Sciatic nerve (tissue), 2 donors: Measurements from ENCODE around the gene TNN. TPM values are rescaled to one million over a fixed set of nuclear protein-coding genes. Genes with fewer than 3 reads are reported as not detected.

ENCODE experiments used
- ATAC-seq: fragments of 200-7000 bp; cut with Tn5 transposase; one replicate; pipeline ENCODE4 v1.9.1; 2020; ENCODE audit warnings: mild to moderate bottlenecking, moderate library complexity
- DNase-seq: peaks from one replicate; pipeline ENCODE4 v3.0.0-alpha.2; 2020; ENCODE audit warnings: low spot score
- intact Hi-C: fragments of 100-400 bp; cut with DNase I; formaldehyde crosslinking; loops from one replicate; pipeline ENCODE4 v1.14.2; 2022
- total RNA-seq: library from RNA; stranded (reverse); fragmentation: NEBNext Ultra II Directional; extraction: Animal tissue kit (Norgen Biotek cat#: 25700); gene quantifications from one replicate; pipeline ENCODE4 v1.2.1, GENCODE V29; 2021
- donor health status: DM: no; HTN: no; CAD: no.
- donor health status: DM: no; HTN: no; CAD: no.

TNN gene
- total RNA-seq, 1 donor from 2014 or later: 1.1 TPM

DNA sequence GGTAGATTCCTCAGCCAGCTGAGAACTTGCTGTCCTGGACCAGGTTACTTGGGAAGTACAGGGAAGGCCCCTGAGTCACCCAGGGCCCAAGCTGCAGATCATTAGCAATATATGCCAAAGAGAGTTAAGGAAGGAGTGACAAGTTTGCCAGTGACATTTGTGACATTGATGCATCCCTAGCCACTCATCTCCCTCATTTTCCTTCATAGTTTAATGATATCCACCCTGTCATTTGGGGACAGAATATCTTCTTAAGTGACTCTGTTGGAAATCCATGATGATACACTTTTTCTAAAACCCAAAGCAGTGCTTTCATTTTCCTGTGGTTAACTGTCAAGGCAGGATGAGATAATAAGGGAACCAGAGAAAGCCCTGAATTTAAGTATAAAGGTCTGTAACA, 3.2 kb downstream of the TNN start:
- intact Hi-C loops: no loop called here
- DNase-seq (no peak), ATAC-seq (no peak)

DNA sequence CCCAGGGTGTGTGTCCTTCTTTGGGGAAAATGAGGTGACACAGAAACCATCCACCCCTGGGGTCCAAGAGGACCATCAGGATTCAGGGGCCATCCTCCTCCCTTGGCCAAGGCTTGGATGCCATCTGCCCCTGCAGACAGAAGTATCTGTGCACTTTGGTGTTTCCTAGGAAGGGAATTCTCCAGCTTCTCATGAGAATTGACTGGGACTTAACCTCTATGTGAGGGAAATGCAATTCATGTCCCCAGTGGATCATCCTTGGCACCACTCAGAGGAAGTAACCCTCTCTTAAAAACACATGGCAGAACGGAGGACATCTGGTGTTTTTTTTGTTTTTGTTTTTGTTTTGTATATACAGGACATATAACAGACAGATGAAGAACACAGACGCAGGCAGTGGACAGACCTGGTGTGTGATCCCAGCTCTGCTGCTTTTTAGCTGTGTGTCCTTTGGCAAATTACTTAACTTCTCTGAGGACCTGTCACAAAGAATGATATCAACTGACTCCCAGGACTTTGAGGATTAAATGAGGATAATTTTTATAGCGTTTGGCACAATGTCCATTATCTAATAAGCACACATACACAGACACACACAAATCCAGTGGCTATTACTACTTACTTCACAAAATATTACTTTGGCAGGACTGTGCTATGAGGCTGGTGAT, 3.8 kb downstream of the TNN start:
- intact Hi-C loops: no loop called here
- DNase-seq (no peak), ATAC-seq (peak; percentile 27)

DNA sequence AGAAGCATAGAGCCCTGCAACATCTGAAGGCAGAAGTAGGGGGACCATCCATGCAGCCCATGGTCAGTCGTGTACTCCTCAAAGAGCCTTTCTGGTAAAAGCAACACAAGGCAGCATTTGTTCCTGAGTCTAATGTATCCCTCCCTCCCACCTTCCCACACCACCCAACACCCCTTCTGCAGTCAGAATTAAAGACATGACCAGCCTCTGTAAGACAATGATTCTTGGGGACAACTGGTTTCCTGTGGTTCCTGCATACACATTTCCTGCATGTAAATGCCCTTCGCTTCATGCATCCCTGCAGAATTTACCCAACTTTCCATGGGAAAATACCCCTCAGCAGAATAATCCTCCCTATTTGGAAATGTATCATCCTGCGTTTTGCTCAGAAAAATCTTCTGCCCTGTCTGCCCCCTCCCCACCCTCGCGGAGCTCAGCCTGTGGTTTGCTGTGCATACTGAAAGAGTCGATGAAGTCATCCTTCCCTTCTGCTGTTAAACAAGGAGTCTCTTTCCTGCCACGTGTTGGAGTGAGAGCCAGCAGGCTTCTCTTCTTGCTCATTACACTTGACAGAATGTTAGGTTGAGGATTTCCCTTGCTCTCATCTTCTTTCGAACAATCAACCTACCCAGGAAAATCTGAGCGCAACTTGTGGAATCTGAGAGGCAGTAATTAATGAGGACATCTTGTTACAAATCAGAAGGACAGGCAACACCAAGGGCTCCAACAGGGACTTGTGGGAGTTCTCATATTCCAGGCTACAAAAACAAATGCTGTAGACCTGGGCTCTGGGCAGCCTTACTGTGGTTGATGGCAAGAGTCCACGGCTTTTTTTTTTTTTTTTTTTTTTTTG, 4.7 kb downstream of the TNN start:
- peak; percentile 74 for DNase-seq
- intact Hi-C loops: no loop called here
- ATAC-seq: peak; percentile 92

DNA sequence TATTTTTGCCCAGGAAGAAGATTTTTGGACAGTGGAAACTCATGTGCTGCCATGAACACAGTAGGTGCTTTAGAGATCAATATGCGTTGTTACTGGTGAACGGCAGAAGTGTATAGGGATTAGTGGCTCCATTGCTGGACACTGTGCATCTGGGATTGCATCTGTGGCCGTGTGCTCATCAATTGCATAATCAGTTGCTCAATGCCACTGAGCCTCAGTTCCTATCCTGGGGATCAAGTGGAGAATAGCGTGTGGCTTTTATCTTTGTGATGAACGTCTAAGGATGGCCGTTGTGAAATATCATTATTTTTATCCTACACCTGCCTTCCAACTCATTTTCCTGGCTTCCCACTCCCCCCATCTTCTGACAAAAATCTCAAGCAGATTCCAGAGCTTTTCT, 5.4 kb downstream of the TNN start:
- DNase-seq (no peak), ATAC-seq (peak; percentile 88)
- intact Hi-C loops: no loop called here

DNA sequence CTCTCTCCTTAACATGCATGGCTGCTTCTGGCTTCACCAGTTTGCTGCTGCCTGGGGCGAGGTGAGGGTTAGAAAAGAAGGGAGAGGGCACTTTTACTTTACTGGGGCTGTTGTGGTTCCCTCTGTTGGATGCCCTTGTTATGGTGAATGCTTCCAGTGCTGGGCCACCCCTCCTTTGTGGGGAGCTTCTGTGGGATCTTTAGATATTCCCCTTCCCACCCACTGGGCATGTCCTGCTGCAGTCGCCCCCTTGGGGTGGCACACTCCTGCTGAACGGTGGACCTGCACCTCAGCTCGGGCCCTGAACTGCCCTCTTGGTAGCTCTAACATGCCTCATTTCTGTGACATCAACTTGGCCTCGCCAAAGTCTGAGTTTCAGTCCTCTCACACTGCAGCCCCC, 6.0 kb downstream of the TNN start:
- DNase-seq (no peak), ATAC-seq (no peak)
- intact Hi-C loops: no loop called here

DNA sequence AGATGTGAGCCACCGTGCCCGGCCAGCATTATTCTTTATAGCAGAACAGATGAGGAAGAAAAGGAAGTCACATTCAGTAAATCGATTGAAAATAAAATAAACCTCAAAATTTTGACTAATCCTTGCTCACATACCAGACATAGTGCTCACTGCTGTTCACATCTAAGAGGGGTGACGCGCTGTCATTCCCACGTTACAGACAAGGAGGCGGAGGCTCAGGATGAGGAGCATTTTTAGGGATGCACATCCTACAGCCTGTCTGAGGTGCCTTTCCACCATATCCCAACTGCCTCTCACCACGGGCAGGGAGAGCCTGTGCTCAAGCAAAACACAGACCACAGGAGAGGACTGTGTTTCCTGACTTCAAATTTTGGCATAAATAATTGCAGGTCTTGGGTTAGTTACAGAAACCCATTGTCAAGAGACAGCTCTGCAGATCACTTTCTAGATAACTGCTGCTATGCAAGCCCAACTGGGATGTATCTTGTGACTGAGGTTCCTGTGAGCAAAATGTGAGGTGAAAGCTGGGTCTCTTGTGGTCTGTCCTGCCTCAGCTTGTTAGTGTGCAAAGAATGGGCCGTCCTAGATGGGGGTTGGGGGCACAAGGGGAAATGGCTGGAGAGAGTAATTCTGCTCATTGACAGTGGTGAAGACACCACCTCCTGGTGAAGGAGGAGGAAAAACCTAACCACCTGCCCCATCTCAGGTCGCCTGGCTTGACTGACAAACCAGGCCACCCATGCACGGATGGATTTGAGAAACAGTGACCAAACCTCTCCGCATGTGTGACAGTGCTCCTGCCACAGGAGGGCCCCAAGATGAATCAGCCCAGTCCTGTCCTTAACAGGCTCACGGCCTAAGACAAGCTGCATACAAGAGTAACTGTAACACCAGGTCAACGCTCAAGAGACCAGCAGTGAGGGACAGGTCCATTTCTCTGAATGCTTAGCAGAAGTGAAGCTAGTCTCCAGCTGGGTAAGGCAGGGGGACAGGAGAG, 8.2 kb downstream of the TNN start:
- intact Hi-C loops: no loop called here
- ATAC-seq (no peak), DNase-seq (no peak)

DNA sequence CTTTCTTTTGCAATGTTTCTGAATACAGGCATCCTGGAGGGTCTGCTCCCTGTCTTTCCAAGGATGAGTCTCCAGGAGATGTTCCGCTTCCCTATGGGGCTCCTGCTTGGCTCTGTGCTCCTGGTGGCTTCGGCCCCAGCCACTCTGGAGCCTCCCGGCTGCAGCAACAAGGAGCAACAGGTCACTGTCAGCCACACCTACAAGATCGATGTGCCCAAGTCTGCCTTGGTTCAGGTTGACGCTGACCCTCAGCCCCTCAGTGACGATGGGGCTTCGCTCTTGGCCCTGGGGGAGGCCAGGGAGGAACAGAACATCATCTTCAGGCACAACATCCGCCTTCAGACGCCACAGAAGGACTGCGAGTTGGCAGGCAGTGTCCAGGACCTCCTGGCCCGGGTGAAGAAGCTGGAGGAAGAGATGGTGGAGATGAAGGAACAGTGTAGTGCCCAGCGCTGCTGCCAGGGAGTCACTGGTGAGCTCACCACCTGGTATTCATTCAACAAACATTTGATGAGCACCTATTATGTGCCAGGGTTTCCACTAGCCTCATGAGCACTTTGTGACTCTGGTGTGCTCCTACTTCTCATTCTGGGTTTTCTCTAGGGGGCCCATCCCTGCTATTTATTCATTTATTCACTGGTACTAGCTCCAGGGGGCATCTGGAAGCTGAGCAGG, 9.9 kb downstream of the TNN start:
- DNase-seq (no peak), ATAC-seq (no peak)
- intact Hi-C loops: no loop called here

DNA sequence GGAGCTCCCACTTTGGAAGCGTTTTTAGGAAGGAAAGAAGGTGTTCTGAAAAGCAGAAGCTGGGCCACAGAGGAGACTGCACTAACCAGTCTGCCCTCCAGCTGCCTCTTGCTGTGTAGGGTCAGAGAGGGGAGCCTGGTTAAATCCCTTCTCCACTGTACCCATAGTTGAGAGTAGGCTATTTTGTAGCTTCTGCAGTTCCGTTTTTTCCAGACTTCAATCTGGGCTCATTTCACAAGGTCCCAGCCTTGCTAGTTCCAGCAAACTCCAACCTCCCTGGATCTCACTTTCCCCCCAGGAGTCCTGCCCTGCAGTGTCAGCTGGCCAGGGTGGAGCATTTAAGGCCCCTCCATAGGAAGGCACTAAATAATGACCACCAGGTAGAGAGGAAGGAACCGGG, 11.0 kb downstream of the TNN start:
- DNase-seq: no peak
- intact Hi-C loops: no loop called here
- ATAC-seq: no peak

DNA sequence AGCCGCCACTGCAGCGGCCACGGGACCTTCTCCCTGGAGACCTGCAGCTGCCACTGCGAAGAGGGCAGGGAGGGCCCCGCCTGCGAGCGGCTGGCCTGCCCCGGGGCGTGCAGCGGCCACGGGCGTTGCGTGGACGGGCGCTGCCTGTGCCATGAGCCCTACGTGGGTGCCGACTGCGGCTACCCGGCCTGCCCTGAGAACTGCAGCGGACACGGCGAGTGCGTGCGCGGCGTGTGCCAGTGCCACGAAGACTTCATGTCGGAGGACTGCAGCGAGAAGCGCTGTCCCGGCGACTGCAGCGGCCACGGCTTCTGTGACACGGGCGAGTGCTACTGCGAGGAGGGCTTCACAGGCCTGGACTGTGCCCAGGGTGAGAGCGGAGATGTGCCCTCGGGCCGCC, 11.7 kb downstream of the TNN start:
- DNase-seq (no peak), ATAC-seq (no peak)

DNA sequence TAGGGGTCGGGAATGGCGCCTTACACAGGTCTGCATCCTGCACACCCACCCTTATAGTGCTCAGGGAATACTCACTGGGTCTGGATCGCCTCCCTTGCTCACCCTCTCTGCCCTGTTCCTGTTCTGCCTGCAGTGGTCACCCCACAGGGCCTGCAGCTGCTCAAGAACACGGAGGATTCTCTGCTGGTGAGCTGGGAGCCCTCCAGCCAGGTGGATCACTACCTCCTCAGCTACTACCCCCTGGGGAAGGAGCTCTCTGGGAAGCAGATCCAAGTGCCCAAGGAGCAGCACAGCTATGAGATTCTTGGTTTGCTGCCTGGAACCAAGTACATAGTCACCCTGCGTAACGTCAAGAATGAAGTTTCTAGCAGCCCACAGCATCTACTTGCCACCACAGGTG, 12.4 kb downstream of the TNN start:
- intact Hi-C loops: no loop called here
- no peak for DNase-seq
- no peak for ATAC-seq

More for the DNA sequence above, 11.7 kb downstream of the TNN start:
- intact Hi-C loops: no loop called here

DNA sequence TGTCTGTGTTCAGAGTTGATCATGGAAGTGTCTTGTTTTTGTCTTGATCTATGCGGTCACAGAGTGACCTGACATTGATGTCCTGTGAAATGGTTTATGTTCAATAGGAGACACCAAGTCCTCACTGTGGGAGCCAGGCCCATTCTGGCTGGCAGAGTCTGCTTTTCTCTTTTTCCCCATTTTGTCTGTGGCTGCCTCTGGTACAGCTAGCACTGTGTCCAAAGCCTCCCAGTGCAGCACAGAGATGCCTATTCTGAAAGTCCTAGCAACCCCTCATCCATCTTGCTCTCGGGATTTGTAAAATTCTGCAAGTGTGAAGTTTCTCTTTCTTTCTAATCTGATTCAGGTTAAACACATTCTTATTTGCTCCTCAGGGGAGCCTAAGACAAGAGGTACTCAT, 14.3 kb downstream of the TNN start:
- DNase-seq: no peak
- intact Hi-C loops: no loop called here
- ATAC-seq: no peak

DNA sequence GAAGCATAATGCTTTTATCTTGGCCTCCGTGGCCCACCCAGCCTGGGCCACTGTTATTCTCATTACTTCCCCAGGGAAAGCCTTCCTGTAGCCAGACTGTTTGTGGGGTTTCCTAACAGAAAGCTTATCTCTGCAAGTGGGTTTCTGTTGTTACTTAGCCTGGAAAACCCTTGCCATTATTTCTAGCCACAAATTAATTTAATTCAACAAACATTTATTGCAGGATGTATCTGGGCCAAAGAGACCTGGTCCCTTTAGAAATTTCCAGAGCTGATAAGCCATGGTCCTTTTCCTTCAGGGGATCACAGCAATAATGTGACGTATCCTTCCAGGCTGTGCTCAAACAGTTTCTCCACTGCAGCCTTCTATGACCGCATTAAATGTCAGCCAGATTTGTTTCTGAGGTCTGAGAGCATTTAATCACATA, 20.9 kb downstream of the TNN start:
- ATAC-seq (no peak), DNase-seq (no peak)
- intact Hi-C loops: no loop called here

DNA sequence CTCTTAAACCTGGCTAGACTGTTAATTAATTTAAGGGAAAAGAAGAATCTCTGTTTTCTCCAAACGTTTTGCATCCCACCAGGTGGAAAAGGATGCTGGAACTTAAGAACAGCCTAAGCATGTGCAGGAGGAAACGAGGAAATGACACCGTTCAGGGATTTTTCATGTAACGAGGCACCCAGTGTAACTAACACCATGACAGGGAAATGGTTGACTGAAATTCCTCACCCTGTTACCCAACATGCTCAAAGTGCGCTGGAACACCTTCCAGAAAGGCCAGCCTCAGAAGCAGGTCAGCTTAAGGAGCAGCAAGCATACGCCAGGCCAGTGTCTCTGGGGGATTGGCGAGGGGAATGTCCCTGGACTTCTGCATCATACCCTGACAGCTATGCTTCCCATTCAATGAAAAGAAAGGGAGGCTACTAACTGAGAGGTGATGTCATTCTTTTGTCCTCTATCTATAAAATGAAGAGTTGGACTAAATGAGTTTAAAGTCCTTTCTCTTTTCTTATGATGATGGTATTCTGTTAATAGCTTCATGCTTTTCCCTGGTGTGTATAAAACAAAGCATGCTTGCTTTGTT, 21.6 kb downstream of the TNN start:
- ATAC-seq: peak; percentile 26
- DNase-seq: no peak
- intact Hi-C loops: no loop called here

DNA sequence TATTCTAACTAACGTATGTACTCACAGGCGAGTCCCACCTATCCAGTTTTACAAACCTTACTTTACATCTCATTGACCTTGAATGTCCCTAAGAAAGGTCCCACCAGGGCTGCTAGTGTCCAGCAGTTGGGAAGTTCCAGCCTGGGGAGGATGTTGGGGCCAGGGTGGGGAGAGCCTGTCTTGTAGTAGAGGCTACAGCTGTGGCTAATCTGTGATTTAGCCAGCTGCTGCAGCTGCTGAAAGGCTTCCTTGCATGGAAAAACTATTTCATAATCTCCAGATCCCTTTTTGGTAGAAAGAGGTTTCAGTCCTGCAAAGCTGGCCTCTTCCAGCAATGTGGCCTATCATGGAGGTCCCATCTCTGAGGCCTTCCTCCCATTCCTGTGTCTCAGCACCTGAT, 23.1 kb downstream of the TNN start:
- intact Hi-C loops: no loop called here
- DNase-seq (no peak), ATAC-seq (no peak)

DNA sequence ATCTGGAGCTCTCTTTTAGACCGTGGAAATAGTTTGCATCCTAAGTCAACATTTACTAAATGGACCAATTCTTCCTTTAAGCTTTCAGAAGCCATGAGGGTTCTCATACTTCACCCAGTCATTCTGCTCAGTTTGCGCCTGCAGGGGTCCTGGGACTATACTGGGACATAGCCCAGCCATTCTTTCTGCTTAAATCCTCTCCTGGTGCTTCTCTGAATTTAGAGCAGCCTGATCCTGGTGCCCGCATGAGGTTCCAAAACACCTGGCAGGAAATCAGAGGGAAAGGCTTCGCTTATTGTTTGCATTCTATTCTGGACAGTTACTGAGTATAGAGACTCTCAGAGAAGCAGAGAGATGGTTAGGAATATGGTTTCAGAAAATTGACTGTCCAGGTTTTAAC, 27.0 kb downstream of the TNN start:
- intact Hi-C loops: no loop called here
- DNase-seq (no peak), ATAC-seq (no peak)

DNA sequence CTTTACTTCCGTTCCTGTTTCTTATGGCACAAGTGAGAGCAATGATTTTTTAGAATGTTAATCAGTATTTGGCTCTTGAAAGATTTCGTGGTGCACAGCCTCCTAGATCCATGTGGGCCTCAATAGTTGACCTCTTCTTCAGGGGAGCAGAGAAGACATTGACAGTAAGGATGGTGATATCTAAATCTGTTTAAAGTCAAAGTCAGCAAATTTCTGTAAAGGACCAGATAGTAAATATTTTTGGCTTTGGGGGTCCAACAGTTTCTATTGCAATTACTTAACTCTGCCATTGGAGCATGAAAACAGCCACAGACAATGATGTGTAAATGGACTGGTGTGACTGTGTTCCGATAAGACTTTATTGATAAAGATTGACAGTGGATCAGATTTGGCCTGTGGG, 27.4 kb downstream of the TNN start:
- intact Hi-C loops: no loop called here
- no peak for ATAC-seq
- DNase-seq: no peak

DNA sequence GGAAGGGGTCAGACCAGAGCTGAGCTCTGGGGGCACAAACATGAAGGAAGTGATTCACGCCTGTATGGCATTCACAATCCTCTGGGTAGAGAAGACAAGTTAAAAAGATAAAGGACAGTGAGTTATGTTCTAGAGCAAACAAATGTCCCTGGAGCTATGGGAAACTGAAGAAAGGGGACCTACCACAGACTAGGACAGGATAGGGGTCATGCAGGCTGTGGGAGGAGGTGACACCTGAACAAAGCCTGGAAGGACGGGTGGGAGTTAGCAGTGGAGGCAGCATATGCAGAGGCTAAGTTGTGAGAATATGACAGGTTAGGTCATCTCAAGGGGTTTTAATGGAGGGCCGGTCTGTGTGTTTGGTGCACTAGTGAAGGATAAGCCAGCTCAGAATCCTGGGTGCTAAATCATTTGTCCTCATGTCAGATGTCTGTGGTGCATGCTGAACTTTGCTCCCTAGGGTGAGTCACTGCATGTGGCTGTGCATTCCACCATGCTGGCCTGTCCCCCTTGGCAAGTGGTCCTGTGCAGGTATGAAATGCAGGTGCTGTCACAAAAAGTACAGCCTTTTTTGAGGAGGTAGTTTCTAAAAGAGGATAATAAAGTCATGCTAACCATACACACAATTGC, 28.5 kb downstream of the TNN start:
- DNase-seq: no peak
- intact Hi-C loops: no loop called here
- no peak for ATAC-seq

DNA sequence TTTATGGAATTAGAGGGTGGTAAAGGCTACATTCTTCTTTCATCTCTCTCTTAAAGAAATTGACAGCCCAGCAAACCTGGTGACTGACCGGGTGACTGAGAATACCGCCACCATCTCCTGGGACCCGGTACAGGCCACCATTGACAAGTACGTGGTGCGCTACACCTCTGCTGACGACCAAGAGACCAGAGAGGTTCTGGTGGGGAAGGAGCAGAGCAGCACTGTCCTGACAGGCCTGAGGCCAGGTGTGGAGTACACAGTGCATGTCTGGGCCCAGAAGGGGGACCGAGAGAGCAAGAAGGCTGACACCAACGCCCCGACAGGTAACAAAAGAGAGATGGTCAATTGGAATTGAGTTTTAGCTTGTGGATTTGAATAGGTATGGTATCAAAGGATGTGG, 29.7 kb downstream of the TNN start:
- ATAC-seq (no peak), DNase-seq (no peak)
- intact Hi-C loops: no loop called here
